Hematopoietic multipotent progenitor cell treated with erythropoietin and hydrocortisone succinate and interleukin-3 and kit ligand, for 4 days (in vitro differentiated cells): ENCODE measurements around the gene BRINP3.

Experiments
- DNase-seq: peaks from one replicate; pipeline ENCODE4 v3.0.0-alpha.2; 2015

Gene BRINP3

GRCh38 chr1:190444464-190444863, 33.2 kb downstream of the BRINP3 start:
- no peak for DNase-seq

DNA sequence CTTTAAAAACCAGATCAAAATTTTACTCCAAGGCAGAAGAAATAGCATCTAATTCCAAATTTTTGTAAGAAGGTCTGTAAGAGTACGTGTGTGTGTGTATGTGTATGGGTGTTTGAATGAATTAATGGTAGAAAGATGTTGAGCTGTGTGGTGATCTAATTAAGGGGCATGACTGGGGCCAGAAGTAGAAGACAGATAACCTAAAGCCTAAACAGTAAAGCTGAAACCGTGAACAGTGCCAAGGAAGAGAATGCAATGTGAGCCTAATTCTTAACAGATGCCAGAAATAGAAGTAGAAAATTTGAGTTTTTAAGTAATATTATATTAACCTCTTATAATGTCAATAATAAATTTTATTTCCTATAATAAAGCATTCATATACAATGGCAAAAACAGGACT, 38.2 kb downstream of the BRINP3 start:
- DNase-seq = no peak

GRCh38 chr1:190436615-190437014, 41.0 kb downstream of the BRINP3 start:
- DNase-seq = peak; percentile 43

- DNase-seq = no peak
Measured at GRCh38 chr1:190429932-190430331, 47.7 kb downstream of the BRINP3 start.

DNA sequence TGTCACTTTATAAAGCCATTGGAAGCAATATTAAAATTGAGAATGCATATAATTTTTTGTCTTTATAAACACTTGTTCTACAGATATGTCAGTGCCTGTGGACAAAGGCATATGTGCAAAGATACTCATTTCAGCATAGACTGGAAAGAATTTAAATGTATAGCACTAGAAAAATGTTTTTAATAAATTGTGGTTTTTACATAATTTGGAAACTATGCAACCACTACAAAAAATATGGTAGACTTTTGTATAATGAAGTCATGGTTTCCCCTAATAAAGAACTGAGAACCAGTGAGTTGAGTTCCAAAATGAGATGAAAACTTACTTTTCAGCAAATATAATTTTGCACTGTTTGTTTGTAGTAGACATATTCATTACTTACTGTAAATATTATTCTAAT, 48.5 kb downstream of the BRINP3 start:
- DNase-seq = no peak

- peak; percentile 0 for DNase-seq
Measured at GRCh38 chr1:190416239-190416638, 61.4 kb downstream of the BRINP3 start.

GRCh38 chr1:190413142-190413541, 64.5 kb downstream of the BRINP3 start:
- DNase-seq = no peak

DNA sequence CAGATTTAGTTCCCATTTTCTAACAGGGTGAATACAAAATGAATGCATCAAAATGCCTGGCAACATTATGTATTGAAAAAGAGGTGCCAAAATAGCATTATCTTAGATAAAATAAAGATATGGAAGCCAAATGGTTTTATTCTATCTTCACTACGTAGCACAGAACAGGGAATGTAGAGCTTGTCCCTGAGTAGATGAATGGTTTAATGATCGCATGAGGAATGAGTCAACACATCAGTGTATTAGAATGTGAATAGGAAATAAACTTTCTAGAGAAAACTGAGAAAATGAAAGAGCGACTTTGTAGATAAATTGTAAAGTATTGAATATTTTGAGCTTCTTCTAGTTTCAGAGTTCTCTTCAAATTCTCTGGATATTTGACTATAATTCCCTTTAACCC, 74.3 kb downstream of the BRINP3 start:
- no peak for DNase-seq

DNA sequence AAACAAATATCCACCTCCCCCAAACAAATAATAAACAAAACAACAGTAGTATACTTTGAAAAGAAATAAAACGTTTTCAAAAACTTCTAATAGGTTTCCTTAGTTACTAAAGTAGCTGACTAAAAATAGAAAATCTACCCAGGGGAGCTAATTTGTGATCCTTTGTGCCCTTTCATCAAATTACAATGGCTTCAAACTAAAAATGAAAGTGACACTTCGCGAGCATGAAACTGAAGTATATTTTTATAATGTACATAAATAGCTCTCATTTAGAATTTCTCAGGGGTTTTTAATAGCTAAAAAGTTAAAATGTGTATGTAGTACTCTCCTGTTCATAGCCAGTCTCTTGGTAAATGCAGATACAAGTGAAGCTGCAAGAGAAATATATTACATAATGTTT, 78.4 kb downstream of the BRINP3 start:
- no peak for DNase-seq

DNA sequence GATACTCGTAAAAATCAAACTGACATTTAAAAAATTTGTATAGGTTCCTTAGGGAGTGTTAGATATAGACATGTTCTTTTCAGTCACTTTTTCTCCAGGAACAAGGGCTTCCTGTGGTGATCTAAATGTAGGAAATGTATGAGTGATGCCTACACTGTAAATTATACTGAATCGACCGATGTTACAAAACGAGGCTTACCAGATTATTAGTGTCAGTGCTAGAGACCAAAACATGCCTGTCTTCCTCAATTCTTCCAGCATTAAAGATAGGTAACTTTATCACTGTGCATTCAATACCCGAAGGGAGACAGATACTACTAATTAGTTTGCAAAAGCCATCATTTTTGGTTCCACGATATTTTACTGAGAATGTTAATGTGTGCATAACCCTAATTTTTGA, 86.1 kb downstream of the BRINP3 start:
- no peak for DNase-seq

- DNase-seq = no peak
Measured at GRCh38 chr1:190377991-190378390, 99.7 kb downstream of the BRINP3 start.

DNA sequence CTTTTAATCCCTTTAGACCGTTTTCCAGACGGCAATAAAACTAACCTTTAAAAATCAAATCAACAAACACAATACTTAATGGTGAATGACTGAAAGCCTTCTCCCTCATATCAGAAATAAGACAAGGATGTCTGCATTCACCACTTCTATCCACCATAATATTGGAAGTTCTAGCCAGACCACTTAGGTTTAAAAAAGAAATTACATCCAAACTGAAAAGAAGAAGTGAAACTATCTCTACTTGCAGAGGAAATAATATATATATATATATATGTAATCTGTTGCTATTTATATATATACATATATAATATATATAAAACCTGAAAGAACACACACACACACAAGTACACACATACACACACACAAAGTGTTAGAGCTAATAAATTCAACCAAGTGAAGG, 100.4 kb downstream of the BRINP3 start:
- DNase-seq = no peak

DNA sequence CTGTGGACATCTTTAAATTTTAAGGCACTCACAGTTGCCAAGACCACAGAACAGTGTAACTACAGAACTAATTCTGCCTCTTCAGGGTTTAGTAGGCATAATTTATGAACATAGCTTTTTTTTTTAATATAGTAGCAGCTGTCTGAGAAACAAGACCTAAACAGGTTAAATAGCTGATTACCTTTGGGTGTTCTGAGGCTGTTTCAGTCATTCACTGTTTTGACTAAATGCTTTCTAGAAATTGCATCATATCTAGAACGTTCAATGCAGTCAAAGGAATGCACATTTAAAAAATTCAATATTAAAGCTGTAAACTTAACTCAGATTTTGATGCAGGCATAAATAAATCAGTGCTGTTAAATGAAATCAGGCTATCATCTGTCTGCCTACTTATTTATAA, 101.6 kb downstream of the BRINP3 start:
- DNase-seq = no peak

DNA sequence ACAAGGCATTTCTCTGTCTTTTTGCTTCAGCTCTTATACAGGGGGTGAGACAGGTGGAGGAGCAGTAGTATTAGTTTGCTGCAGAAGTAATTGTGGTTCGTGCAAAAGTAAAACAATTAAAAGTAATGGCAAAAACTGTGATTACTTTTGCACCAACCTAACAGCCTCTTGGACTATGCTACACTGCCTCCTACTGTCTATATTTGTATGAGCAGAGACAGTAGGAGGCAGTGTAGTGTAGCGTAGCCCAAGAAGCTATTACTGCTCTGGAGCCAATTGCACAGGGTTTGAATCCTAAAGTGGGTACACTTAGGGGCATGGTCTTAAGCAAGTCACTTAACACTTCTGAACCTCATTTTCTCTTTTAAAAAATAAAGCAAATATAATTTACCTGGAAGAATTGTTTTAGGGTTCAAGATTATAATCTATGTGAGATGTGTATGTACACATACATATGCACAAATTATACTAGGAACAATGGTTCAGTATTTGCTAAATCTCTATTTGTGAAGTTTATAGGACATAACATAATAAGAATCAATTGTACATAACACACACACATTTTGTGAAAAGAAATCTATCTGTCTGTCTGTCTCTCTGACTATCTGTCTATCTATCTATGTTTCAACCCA, 103.8 kb downstream of the BRINP3 start:
- peak; percentile 48 for DNase-seq

DNA sequence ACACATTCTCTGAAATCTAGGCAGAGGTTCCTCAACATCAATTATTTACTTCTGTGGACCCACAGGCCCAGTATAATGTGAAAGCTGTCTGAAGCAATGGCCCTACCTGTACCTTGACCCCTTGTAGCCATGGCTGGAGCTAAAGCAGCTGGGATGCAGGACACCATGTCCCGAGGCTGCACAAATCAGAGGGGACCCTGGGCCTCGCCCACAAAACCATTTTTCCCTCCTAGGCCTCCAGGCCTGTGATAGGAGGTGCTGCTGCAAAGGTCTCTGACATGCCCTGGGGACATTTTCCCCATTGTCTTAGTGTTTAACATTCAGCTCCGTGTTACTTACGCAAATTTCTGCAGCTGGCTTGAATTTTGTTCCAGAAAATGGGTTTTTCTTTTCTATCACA, 110.5 kb downstream of the BRINP3 start:
- DNase-seq = no peak

DNA sequence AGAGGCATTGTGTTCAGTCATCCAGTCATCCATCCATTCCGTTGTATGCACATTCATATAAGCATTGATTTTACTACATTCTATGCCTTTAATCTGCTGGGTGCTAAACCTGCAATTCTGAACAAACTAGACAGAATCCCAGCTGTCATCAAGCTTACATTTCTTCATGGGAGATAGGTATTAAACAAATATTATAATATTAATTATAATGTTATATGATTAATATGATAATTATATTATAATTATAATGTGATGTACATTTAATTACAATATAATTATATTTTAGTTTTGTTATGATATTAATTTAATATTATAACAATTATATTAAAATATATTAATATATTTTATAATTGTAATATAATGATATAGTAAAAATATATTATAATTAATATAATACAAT, 112.4 kb downstream of the BRINP3 start:
- DNase-seq = no peak

DNA sequence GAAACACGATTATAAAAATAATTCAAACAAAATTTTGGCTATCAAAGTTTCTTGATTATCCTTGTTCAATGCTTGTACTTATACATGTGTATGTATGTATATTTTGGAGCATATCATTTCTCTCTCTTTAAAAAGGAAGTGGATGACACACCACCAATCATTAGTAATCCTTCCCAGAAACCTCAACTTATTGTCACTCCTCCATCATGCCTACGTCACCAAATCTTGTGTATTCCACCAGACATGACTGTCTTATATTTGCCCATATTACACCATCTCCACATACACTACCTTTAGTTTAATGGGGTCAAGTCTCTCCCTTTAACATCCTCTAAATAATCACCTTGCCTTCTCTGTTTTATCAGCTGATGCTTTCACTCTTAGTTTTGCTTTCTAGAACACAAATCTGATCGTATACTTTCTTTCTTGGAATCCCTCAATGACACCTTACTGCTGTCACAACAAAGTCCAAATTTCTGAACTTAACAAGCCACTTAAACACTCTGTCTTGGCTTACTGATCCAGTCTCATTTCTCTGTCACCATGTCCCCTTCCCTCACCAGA, 124.0 kb downstream of the BRINP3 start:
- DNase-seq = no peak

DNA sequence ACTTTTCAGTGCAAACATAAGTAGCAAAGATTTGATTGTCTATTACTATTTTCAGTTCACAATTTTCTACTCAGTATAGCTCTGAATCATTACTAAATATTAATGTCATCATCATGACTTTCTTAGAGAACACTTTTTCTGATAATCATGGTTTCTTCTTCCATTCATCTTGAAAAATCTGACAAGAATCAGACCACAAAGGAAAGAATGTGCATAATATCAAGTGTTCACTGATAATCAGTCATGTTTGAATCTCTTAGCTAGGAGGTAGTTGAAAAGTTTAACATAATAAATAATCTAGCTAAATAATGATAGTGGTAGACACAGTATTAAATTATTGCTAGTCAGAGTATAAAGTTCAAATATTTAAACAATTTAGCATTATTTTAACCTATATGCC, 133.2 kb downstream of the BRINP3 start:
- DNase-seq = no peak

DNA sequence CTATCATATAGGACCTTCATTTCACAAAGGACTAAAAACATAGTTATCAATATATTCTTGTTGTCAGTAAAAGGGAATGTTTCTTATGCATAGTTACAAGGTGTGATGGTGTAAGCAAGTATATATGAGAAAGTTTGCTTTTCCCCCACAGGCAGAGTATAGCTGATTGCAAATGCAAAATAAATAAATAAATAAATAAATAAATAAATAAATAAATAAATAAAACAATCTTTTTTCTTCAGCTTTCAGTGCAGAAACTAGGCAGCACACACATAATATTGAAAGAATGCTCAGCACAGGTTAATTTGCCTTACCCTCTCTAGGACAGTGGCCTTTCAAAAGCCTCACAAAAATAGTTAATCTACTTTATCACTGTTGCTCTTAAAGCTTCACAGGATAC, 138.8 kb downstream of the BRINP3 start:
- no peak for DNase-seq

DNA sequence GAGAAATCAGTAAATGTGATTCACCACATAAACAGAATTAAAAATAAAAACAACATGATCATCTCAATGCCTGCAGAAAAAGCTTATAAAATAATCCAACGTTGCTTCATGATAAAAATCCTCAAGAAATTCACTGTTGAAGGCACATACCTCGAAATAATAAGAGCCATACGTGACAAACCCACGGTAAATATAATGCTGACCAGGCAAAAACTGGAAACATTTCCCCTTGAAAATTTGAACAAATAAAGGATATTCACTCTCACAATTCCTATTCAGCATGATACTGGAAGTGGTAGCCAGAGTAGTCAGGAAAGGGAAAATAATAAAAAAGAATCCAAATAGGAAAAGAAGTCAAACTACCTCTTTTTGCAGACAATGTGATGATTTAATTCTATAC, 148.8 kb downstream of the BRINP3 start:
- DNase-seq = no peak

GRCh38 chr1:190328361-190328760, 149.3 kb downstream of the BRINP3 start:
- no peak for DNase-seq

- no peak for DNase-seq
Measured at GRCh38 chr1:190327271-190327670, 150.4 kb downstream of the BRINP3 start.

DNA sequence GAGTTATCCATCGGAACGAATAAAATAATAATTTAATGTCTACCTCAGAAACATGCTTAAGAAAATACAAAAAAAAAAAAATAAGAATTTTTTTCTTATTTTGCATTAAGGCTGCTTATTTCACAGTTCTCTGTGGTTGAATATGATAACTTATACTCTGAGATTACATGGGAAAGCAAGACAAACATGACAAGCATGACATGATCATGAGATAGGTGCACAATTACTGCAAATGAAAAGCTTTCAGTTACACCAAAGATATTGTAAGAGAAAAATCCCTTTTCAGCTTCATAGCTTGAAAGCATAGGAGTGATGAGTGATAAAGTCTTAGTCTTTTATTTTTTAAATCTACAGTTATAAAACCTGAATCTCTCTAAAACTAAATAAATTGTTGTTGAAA, 154.1 kb downstream of the BRINP3 start:
- no peak for DNase-seq

DNA sequence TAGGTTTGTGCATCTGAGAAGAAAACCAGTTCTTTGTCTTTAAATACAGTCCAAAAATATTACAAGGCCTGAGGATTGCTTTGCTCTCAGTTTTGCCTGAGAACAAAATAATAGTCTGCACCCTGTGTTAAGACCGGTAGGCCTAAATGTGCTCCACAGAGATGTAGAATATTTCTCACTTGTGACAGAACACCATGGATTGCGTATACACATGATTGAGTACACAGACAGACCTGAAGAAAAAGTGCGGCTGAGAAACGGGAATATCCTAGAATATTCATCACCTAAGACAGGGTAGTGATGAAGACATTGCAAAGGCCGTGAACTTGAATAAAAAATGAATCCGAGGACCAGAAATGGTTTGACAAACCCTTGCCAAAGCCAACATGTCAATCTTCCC, 155.4 kb downstream of the BRINP3 start:
- no peak for DNase-seq

DNA sequence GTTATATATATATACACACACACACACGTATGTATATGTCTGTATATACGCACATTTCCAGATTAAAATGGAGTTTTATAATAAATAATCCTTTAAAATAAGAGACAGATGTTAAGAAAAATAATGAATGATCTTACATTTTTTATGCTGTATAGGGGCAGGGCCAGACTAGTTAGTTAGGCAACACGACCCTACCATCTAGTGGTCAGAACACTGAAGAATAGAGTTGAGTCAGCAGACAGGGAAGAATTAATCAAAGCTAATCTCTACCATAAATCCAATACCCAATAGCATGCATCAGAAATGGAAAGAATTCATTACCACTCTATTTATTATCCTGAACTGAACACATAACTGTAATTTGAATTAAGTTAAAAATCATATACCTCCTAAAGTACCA, 156.7 kb downstream of the BRINP3 start:
- DNase-seq = peak; percentile 16
